NCI-H1436 treated with DMSO at 0.1 percent for 48 hours (cell line): ENCODE results near the gene ZNF747.

ENCODE experiments used
- DNase-seq: peaks from one replicate; lab custom pipeline; 2025; lab: John Stamatoyannopoulos, UW

ZNF747 gene

DNA sequence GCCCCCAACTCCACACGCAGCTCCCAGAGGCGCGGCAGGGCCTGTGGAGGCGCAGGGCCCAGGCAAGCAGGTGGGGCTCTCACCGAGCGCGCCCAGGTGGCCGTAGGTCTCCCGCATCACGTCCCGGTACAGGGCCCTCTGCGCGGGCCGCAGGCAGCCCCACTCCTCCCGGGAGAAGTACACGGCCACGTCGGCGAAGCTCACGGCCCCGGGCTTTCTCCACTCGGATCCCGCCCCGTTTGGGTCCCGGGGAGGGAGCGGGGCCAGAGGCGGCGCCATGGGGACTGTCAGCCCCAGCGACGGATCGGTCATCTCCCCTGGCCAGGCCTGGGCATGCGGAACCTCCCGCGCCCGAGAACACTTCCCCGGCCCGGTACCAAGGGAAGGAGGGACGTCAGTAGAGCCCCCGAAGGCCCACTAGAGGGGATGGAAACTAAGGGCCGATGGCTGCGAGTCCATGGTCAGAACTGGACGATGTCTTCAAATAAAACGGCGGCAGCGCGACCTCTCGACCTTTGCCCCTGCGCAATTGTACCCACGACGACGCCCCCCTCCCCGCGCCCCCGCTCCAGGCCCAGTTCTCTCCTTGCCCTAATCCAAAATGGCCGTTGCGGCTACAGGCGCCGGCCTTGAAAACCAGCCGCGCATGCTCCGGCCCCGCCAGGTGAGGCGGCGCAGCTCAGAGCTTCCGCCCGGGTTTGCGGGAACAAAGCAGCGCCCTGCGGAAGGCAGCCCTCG, at the start of gene ZNF747:
ZNF747 (minus strand) TSS at position 491 of the 738 bp plus-strand sequence; CDS start at position 312, 179 bp downstream.
- DNase-seq = peak; percentile 46

DNA sequence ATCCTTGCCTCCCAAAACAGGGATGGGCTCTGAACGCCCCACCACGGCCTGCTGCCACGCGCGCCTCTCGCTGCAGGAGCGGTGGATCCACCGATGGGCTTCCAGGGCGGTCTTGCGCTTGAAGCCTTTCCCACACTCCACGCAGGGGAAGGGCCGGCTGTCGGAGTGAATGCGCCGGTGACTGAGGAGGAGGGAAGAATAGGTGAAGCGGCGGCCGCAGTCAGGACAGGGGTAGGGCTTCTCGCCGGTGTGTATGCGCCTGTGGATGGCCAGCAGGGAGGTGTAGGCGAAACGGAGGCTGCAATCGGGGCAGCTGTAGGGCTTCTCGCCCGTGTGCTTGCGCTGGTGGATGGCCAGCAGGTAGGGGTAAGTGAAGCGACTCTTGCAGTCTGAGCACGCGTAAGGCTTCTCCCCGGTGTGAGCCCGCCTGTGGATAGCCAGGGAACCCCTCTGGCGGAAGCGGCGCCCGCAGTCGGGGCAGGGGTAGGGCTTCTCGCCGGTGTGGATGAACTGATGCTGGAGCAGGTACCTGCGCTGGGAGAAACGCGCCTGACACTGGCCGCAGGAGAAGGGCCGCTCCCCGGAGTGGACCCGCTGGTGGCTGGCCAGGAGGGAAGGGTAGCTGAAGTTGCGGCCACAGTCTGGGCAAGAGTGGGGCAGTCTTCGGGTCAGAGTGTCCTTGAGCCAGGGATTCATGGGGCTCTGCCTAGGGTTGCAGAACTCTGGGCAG, 48.1 kb upstream of the ZNF747 start:
- no peak for DNase-seq

DNA sequence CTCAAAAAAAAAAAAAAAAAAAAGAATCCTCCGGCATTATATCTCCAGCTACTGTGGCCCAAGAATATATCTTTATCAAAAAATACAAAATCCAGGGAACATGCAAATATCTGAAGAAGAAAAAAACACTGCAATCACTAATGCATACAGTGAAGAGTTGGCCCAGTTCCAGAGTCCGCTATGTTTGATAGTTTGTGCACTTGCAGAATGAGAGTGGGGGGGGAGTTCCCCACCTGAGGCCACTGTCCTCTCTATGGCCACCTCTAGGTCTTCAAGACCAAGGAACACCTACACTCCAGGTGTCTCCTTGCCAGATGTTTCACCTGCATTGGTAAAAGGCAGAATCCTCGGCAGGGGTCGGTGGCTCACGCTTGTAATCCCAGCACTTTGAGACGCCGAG, 46.8 kb upstream of the ZNF747 start:
- no peak for DNase-seq

DNA sequence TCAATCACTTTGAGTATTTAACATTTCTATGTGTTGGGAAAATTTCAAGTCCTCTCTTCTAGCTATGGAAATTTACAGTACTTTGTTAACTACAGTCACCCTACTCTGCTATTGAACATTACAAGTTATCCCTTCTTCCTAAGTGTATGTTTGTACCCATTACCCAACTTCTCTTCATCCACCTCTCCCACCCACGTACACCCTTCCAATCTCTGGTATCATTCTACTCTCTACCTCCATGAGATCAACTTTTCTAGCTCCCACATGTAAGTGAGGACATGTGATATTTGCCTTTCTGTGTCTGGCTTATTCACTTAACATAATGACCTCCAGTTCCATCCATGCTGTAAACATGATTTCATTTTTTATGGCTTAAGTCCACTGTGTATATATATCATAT, 40.0 kb upstream of the ZNF747 start:
- no peak for DNase-seq

DNA sequence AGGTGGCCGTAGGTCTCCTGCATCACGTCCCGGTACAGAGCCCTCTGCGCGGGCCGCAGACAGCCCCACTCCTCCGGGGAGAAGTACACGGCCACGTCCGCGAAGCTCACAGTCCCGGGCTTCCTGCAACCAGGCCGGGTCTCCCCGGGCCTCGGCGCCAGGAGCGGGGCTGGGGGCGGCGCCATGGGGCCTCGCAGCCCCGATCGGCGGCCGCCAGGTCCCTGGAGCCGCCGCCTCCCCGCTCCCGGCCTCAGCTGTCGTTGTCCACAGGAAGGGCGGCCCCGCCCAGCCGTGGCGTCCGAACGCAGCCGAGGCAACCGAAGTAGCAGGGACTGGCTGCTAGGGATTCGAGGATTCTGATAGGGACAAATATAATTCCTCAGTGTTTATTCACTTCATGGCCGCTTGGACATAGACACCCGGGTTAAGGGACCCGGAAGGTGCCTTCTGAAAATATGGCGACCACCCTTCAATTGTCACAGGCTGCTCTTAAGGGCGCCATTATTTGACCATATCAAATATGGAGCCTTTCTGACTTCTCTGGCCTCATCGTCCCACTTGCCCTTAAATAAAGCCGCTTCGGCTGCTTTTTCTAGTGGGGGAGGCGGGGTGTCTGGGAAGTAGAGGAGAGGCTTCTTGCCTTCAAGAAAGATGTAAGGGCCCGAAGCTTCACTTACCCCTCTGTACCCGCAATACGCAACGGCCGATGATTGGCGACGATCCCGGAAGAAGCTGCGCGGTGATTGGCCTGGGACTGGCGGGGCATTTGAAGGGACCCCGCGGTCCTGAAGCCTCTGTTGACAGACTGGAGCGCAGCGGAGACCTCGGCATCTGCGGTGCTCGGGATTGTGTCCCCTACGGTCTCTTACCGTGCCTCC, 37.0 kb upstream of the ZNF747 start, which contains the start of gene ZNF688:
ZNF688 (minus strand) TSS at position 270 of the 878 bp plus-strand sequence; CDS start at position 185, 85 bp downstream.
- peak; percentile 84 for DNase-seq

DNA sequence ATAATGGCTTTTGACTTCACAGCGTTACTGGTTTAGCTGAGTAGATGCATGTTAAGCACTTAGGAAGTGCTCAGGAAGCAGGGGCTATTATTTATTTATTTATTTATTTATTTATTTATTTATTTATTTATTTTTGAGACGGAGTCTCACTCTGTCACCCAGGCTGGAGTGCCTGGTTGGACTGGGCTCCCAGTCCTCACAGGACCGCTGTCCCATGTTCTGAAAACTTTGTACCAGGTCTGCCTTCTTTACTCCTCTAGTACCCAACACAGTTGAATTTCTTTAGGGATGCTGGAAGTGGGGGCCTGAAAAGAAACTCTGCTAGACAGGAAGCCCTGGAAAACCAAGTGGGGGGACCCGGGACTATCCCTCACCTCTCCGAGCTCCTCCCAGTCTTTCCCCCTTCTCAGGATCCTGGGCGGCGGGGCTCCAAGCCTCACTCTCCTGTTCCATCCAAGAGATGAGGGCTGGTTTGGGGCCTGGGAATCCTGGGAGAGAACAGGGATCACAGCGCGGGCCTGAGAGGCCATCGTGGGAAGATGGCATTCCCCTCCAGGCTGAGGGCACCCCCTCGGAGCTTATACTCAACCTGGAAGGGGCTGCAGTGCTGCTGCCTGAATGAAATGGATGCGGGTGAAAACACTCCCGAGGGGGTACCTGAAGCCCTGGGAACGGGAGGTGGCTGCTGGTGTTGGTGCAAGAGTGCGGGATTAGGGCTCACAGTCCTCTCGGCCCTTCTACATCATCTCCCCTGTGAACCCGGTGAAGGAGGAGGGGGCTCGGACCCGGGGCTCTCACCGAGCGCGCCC, 36.2 kb upstream of the ZNF747 start:
- no peak for DNase-seq

DNA sequence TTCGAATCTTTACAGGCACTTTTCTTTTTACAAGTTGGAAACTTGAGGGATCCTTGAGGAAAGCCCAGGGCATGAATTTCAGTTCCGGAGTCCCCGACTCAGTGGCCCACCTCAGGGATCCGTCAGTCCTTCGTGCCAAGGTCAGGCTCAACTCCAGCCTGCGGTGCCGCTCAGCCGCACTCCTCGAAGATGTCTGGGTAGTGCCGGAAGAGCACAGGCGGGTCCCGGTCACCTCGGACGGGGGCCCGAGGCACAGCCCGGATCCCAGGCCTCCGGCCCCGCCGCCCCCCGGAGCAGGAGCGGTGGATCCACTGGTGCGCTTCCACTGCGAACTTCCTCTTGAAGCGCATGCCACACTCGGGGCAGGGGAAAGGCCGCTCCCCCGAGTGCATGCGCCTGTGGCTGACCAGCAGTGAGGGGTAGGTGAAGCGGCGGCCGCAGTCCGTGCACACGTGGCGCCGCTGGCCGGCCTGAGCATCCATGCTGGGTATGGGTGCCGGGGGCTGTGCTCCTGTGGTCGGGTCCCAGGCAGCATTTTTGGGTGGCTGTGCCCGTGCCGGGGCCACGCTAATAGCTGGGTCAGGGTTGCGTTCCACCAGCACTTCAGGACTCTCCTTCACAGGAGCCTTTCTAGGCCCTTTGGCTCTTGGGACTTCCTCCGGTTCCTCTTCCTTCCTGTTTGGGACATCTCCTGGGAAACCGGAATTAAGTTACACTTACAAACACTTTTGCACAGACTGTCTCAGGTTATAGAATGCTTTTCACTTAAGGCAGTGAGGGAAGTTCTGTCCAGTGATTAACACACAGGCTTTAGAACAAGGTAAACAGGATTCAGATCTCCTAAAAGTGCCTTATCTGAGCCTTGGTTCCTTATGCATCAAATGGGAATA, 35.3 kb upstream of the ZNF747 start:
- no peak for DNase-seq

DNA sequence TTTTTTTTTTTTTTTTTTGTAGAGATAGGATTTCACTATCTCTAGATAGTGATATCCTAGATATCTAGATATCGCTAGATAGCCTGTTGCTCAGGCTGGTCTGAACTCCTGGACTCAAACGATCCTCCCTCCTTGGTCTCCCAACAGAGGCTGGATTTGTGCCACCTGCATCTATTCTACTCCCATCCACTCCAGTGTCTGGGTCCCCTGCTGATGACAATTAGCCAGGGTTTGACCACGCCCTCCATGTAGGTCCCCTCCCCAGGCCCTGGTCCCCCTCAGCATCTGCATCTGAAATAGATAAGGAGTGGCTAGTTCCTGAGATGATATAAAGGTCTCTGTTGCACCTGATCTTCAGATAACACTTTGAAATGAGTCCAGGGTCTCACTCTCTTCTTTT, 34.6 kb upstream of the ZNF747 start:
- no peak for DNase-seq

DNA sequence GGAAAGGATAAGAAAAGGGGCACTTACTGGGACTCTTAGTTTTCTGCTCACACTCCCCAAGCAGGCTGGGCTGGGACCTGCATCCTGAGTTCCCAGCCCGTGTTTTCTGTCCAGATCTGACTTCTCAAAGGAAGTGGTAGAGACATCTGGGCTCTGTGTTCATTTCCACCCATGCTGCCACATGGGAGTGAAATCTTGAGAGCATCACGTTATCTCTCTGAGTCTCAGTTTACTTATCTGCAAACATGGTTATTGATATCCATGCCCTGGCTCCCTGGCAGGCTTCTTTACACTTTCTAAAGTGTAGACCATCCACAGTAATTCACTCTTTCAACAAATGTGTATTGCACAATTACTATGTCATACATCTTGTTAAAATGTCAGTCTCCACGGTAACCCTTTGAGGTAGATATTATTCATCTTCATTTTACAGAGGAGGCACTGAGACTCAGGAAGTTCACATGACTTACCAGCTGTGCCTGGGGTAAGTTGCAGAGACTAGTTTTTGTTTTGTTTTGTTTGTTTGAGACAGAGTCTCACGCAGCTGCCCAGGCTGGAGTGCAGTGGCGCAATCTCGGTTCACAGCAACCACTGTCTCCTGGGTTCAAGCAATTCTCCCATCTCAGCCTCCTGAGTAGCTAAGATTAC, 33.5 kb upstream of the ZNF747 start:
- peak; percentile 48 for DNase-seq

DNA sequence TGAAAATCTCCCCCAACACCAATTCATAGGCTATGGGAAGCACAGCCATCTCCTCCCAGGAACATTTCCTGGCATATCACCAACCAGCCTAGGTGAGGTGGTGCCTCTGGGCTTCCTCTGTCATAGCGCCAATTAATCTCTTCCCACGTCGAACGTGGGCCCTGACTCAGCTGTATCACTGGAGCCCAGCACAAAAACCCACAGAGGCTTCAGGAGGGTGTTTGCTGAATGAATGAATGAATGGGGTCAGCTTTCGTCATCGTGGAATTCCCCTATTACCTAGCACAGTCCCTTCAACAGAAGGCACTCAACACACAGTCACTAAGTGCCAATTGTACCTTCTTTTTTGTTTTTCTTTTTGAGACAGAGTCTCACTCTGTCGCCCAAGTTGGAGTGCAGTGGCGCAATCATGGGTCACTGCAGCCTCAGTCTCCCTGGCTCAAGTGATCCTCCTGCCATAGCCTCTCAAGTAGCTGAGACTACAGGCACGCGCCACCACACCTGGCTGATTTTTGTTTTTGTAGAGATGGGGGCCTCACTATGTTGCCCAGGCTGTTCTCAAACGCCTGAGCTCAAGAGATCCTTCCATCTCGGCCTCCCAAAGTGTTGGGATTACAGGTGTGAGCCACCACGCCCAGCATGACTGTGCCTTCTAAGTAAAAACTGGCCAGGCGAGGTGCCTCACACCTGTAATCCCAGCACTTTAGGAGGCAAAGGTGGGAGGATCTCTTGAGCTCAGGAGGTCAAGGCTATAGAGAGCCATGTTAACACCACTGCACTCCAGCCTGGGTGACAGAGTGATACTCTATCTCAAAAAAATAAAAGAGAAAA, 32.7 kb upstream of the ZNF747 start:
- no peak for DNase-seq

DNA sequence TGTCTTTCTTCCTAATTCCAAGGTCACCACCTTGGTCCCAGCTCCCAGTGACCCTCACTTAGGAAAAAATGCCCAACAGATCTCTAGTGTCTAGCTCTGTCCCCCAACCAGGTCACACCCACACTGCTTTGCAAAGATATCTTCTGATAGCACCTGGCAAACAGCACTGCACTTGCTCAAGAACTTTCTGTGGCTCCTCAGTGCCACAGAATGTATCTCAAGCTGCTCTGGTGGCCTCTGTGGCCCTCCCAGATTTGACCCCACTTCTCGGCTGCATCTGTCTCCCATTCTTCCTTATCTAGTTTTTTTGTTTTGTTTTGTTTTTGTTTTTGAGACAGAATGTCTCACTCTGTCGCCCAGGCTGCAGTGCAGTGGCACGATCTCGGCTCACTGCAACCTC, 31.9 kb upstream of the ZNF747 start:
- DNase-seq = no peak

DNA sequence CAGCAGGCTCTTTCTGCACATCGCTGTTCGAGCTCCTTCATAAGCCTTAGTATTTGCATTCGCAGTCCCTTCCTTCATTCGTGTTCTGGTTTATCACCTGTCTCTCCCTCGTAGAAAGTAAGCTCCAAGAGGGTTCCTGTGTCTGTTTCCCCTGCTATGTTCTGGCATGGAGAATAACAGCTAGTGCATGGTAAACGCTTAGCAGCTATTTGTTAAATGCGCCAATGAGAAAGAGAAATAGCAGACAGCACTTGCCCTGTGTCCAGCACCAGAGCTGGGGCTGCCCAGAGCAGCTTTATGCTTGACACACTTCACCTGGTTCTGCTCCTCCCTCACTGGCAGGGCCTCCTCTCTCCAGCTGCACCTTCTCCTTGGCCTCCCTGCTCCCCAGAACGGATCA, 31.3 kb upstream of the ZNF747 start:
- DNase-seq = no peak

DNA sequence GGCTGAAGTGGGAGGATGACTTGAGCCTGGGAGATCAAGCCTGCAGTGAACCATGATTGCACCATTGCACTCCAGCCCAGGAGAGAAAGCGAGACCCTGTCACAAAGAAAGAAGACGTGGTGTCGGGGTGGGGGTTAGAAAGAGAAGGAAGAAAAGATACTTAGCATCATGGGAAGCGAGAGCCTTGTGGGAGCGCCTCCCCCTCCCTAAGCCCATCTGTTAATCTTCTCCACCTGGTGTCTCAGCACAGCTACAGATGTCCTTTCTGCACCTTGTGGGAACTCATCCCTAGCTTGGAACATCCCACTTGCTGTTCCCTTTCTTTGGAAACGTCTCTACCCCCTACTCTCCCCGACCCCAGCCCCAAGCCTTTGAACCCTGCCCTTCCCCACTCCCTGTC, 30.9 kb upstream of the ZNF747 start:
- no peak for DNase-seq

DNA sequence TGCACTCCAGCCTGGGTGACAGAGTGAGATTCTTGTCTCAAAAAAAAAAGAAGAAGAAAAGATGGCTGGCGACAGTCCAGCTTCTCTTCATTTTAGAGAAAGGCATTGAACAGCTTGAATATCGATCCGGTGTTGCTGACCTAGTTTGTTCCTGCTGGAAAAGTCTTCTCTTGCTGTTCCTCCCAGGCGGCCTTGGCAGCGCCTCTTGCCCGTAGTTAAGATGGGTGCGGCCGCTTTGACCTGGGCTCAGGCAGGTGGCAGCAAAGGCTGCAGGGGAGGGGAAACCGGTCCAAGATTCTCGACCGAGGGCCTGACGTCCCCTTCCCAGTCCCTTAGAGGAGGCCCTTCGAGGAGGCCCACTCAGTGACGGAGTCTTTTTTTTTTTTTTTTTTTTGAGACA, 27.4 kb upstream of the ZNF747 start:
- no peak for DNase-seq

DNA sequence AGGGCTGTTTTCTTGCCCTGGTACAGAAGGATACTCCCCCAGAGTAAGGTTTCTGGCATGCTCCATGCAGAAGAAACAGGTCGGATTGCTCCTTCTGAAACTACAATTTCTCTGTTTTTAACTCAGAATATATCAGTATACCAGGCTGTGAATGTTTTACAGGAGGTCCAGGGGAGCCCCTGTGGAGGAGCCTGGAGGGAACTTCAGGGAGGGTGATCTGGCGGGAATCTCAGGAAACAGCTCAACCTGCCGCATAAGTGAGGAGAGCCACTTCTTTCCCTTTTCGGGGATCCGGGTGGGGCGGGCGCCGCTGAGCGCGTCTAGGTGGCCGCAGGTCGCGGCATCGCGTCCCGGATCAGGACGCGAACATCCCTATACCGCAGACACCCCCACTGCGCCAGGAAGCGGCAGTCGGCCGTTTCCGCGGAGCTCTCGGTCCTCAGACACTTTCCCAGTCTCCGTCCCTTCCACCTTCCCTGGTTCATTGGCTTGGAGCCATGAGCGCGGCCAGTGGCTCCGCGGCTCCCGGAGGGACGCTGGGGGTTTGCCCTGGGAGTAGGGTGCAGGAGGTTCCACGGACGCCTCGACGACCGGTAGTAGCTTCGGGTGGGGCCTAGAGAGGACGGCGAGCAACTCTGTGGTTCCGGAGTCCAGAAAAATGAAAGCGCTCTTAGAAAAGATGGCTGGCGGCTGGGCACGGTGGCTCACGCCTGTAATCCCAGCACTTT, 26.6 kb upstream of the ZNF747 start:
- no peak for DNase-seq

DNA sequence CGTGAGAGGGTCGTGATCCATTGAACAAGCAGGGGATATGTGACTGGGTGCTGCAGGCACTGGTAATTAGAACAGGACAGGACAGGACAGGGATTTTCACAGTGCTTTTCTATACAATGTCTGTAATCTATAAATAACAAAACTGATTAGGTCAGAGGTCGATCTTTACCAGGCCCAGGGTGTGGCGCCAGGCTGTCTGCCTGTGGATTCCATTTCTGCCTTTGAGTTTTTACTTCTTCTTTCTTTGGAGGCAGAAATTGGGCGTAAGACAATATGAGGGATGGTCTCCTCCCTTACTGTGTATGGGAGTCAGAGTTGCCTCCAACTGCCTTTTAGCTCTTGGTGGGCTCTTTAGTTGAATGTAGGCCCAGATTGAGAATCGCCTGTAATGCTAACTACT, 25.0 kb upstream of the ZNF747 start:
- no peak for DNase-seq

DNA sequence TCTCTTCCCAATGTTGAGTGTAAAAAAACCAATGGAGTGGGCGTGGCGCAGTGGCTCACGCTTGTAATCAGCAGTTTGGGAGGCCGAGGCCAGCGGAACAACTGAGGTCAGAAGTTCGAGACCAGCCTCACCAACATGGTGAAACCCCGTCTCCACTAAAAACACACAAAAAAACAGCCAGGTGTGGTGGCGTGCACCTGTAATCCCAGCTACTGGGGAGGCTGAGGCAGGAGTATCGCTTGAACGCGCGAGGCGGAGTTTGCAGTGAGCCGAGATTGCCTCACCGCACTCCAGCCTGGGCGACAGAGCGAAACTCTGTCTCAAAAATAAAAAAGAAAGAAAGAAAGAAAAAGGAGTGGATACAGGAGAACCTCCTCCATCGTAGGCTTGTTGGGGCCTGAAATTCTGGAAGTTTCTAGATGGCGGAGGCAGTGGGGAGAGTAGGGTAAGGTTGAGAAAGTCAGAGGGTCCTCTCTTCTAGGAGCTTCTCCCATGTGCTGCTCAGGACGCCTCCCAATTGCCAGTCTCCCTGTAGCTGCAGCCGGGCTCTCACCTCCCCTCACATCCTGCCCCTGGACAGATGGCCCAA, 24.2 kb upstream of the ZNF747 start:
- no peak for DNase-seq
